Right lobe of liver (tissue), 6 donors: ENCODE results near the gene TXNIP. TPM values are rescaled to one million over a fixed set of nuclear protein-coding genes. Genes with fewer than 3 reads are reported as not detected.

Experiments
- ATAC-seq, 4 donors: fragments of 200-7000 bp; cut with Tn5 transposase; one replicate each; pipeline ENCODE4 v1.9.1; 2020; ENCODE audit warnings: mild to moderate bottlenecking in 4 of 4, moderate library complexity in 4 of 4
- DNase-seq, 3 donors: peaks; one replicate each; pipeline ENCODE4 v3.0.0-alpha.2; 2020
- H3K27ac ChIP-seq, 3 donors: fragments of 200-600 bp; one replicate each; pipeline ENCODE4 v1.8.0; 2022
- H3K27me3 ChIP-seq, 2 donors: fragments of 200-600 bp; one replicate each; pipeline ENCODE4 v1.8.0; 2022
- H3K36me3 ChIP-seq, 4 donors: fragments of 200-600 bp; sonication (generic) in 1 of 4; one replicate each; pipeline versions ENCODE4 v1.5.1 to v1.8.0; 2017 to 2022; ENCODE audit warnings: control low read depth in 1 of 4
- H3K4me1 ChIP-seq, 4 donors: fragments of 200-600 bp; sonication (generic) in 1 of 4; one replicate each; pipeline versions ENCODE4 v1.5.1 to v1.8.0; 2017 to 2022; ENCODE audit warnings: control low read depth in 1 of 4
- H3K4me3 ChIP-seq, 3 donors: fragments of 200-600 bp; one replicate each; pipeline ENCODE4 v1.8.0; 2022
- H3K9me3 ChIP-seq, 4 donors: fragments of 200-600 bp; sonication (generic) in 1 of 4; one replicate each; pipeline versions ENCODE4 v1.5.1 to v1.8.0; 2017 to 2022; ENCODE audit warnings: control low read depth in 1 of 4
- CTCF ChIP-seq, 4 donors: fragments of 200-600 bp in 3 of 4; fragments of 450-650 bp in 1 of 4; IDR thresholded peaks; one replicate each; pipeline versions ENCODE4 v1.5.1 to v1.8.0; 2016 to 2022; ENCODE audit warnings: antibody characterized with exemption in 4 of 4, mild to moderate bottlenecking in 2 of 4
- POLR2A ChIP-seq: fragments of 450-650 bp; IDR thresholded peaks from one replicate; pipeline ENCODE4 v1.6.1; 2017; ENCODE audit warnings: antibody characterized with exemption, mild to moderate bottlenecking
- WGBS: methylation state at CpG from one replicate; pipeline ENCODE4 v1.1.6; 2018; ENCODE audit warnings: low coverage, low lambda C conversion rate; ENCODE audit not compliant: insufficient coverage; ENCODE audit errors: missing lambda C conversion rate; 5-methylcytosine and 5-hydroxymethylcytosine counted together
- intact Hi-C, 2 donors: fragments of 100-400 bp; cut with DNase I; formaldehyde crosslinking; loops; one replicate each; pipeline versions ENCODE4 v1.11.2 to v1.14.1; 2022
- total RNA-seq, 6 experiments: library from RNA; depleted of rRNA in 2 of 6; stranded (reverse); fragments of >200 nt in 2 of 6; fragmentation: NEBNext Ultra II Directional in 3 of 6; extraction: Animal tissue kit (Norgen Biotek cat#: 25700) in 3 of 6; gene quantifications; one replicate each; pipeline versions ENCODE4 v1.1.0 to v1.2.4, GENCODE V29; 2016 to 2023
- donor health status: DM: no; HTN: yes; CAD: no.
- donor health status: DM: no; HTN: no; CAD: no.
- donor health status: DM: no; HTN: no; CAD: no.
- donor health status: DM: no; HTN: yes; CAD: no.
- donor health status: DM: no; HTN: yes; CAD: no.

Gene TXNIP
- total RNA-seq, 6 experiments from 2014 or later = 56.3 to 398 (median 134) TPM

GRCh38 chr1:145997016-145997717 is 788 bp upstream of the TXNIP start:
- intact Hi-C loops = no loop called here
- Histone ChIP-seq H3K27ac (peak overlapping the region; percentile 88 to 98 (median 92)), H3K36me3 (peaks cover 0 to 31% (median 24%) of the 10 kb centered on the region in 4 donors), H3K9me3 (no peaks in the 10 kb centered on the region), H3K4me1 (peaks cover 0 to 54% (median 22%) of the 10 kb centered on the region in 4 donors), H3K27me3 (no peaks in the 10 kb centered on the region), H3K4me3 (peak overlapping the region; percentile 79 to 91 (median 83))
- ATAC-seq = peak; percentile 4 to 43 (median 6)
- WGBS = 4% methylated on average over 11 of the region's 12 CpGs
- peak in 2 of 3 donors; percentile 39 to 47 for DNase-seq
- TF ChIP-seq POLR2A (peak; percentile 59), CTCF (IDR thresholded peaks at IDR 0.05) (no peak)

DNA sequence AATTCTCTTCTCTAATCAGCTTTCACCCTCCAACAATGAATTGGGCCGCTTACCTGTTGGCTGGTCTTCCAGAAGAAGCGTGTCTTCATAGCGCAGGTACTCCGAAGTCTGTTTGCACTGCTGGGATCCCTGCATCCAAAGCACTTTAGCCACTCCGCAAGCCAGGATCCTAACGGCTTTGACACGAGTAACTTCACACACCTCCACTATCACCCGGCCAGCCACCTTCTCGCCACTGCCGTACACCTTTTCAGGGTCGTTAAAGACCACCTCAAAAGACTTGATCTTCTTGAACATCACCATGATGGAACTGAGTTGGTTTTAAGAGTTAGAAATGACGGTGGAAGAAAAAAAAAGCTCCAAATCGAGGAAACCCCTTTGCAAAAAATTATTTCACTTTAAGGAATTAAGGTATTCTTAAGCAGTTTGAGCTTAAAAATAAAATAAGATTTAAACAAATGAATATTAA is 381 bp downstream of the TXNIP start:
- no peaks in the 10 kb centered on the region for H3K27me3 ChIP-seq
- DNase-seq (no peak), ATAC-seq (peak in 2 of 4 donors; percentile 3 to 8)
- H3K4me1 ChIP-seq = peaks cover 0 to 61% (median 25%) of the 10 kb centered on the region in 4 donors
- H3K36me3 ChIP-seq = peaks cover 0 to 31% (median 24%) of the 10 kb centered on the region in 4 donors
- WGBS = under 1% methylated on average over 13 of the region's 13 CpGs
- intact Hi-C loops = no loop called here
- peak overlapping the region; percentile 88 to 98 (median 92) for H3K27ac ChIP-seq
- TF ChIP-seq CTCF (IDR thresholded peaks at IDR 0.05) (no peak), POLR2A (no peak)
- H3K9me3 ChIP-seq = no peaks in the 10 kb centered on the region
- H3K4me3 ChIP-seq = peak overlapping the region; percentile 79 to 91 (median 83)

DNA sequence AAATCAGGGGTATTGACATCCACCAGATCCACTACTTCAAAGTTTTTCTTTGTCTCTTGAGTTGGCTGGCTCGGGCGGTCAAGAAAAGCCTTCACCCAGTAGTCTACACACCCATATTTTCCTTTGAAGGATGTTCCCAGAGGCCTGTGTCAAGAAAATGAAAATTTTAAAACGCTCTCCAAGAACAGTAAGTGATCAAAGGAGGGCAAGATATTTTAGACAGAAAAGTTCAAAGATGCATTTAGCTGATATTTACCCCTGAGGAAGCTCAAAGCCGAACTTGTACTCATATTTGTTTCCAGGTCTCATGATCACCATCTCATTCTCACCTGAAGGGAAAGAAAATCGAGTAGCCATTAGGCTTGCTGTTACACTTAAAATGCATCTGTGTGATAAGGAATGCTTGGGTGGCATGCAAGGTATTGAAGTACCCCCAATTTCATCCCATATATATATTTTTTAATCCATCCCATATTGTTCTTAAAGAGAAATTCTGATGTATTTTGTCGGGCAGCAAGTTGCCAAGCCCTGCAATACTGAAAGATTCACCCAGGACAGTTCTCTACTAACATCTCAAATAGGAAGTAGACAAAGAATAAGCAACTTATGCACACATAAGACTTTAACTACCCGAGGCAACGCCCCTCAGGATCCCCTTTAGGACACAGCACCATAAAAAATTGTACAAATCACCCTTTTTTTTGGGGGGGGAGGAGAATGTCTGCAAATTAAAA is 1.1 kb downstream of the TXNIP start:
- WGBS = 0% methylated on average over 8 of the region's 8 CpGs
- intact Hi-C loops = no loop called here
- TF ChIP-seq CTCF (IDR thresholded peaks at IDR 0.05) (no peak), POLR2A (no peak)
- DNase-seq = no peak
- H3K27ac ChIP-seq = peak overlapping the region; percentile 88 to 98 (median 92)
- ATAC-seq = no peak
- peak overlapping the region; percentile 79 to 91 (median 83) for H3K4me3 ChIP-seq
- no peaks in the 10 kb centered on the region for H3K27me3 ChIP-seq
- H3K4me1 ChIP-seq = peaks cover 0 to 68% (median 25%) of the 10 kb centered on the region in 4 donors
- peaks cover 0 to 31% (median 24%) of the 10 kb centered on the region in 4 donors for H3K36me3 ChIP-seq
- H3K9me3 ChIP-seq = no peaks in the 10 kb centered on the region

DNA sequence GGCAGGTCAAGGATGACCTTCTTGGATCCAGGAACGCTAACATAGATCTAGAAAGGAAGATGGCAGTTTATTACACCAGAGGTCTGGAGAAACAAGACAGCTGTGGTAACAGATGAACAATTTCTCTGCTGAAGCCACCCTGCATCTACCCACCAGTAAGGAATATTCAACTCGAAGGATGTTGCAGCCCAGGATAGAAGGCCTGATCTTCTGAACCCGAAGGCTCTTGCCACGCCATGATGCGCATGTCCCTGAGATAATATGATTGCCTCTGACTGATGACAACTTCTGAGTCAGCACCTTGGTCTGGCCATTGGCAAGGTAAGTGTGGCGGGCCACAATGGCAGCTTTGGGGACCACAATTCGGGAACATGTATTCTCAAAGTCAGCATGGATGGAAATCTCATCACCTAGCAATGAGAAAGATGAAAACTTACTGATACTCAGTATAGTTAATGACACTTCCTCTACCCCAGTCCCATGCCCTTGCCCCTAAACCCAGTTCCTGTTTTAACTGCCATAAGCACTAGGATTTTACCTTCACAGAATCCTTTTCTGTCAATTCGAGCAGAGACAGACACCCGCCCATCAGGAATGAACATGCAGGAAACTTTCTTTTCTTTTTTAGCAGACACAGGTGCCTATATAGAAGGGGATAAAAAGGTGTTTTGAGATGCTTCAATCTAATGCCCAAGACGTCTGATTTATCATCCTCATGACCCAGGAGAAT is 1.8 kb downstream of the TXNIP start:
- ATAC-seq = no peak
- peak overlapping the region; percentile 79 to 91 (median 83) for H3K4me3 ChIP-seq
- H3K4me1 ChIP-seq = peaks cover 0 to 61% (median 22%) of the 10 kb centered on the region in 4 donors
- peaks cover 0 to 31% (median 24%) of the 10 kb centered on the region in 4 donors for H3K36me3 ChIP-seq
- TF ChIP-seq CTCF (IDR thresholded peaks at IDR 0.05) (no peak), POLR2A (peak; percentile 33)
- DNase-seq = no peak
- intact Hi-C loops = no loop called here
- no peaks in the 10 kb centered on the region for H3K27me3 ChIP-seq
- H3K9me3 ChIP-seq = no peaks in the 10 kb centered on the region
- WGBS = 11% methylated on average over 10 of the region's 10 CpGs
- H3K27ac ChIP-seq = peak overlapping the region; percentile 88 to 98 (median 92)
